ACC112 (cell line): ENCODE results near the gene RAD51B.
"Not testable (repeated sequence)": the region's sequence is repeated elsewhere in the genome, so short reads cannot be mapped to it uniquely, and the experiment has no call there.

Experiments
- H2AFZ ChIP-seq: fragments of 200-600 bp; sonication (generic); one replicate; pipeline ENCODE4 v1.6.0; 2017; ENCODE audit warnings: antibody characterized with exemption, low read length; ENCODE audit not compliant: unreplicated experiment
- H3K27ac ChIP-seq: fragments of 200-600 bp; sonication (generic); 2 replicates; pipeline ENCODE4 v1.5.1; 2014; ENCODE audit warnings: low read depth, mild to moderate bottlenecking, antibody characterized with exemption, low read length, moderate library complexity
- H3K27me3 ChIP-seq: fragments of 200-600 bp; sonication (generic); 2 replicates; pipeline ENCODE4 v1.6.1; 2014; ENCODE audit warnings: mild to moderate bottlenecking, antibody characterized with exemption, low read length, moderate library complexity, mixed read lengths; ENCODE audit not compliant: insufficient read depth
- H3K36me3 ChIP-seq: fragments of 200-600 bp; sonication (generic); 2 replicates; pipeline ENCODE4 v1.6.1; 2016; ENCODE audit warnings: mild to moderate bottlenecking, antibody characterized with exemption, low read length, moderate library complexity, mixed read lengths; ENCODE audit not compliant: insufficient read depth
- H3K4me1 ChIP-seq: fragments of 200-600 bp; sonication (generic); one replicate; pipeline ENCODE4 v1.6.1; 2016; ENCODE audit warnings: low read length, mixed read lengths; ENCODE audit not compliant: insufficient read depth, unreplicated experiment, control insufficient read depth
- H3K4me3 ChIP-seq: fragments of 200-600 bp; sonication (generic); 2 replicates; pipeline ENCODE4 v1.5.1; 2014; ENCODE audit warnings: mild to moderate bottlenecking, low read depth, low read length
- H3K79me2 ChIP-seq: fragments of 200-600 bp; sonication (generic); one replicate; pipeline ENCODE4 v1.6.0; 2016; ENCODE audit warnings: low read length; ENCODE audit not compliant: control insufficient read depth, unreplicated experiment, insufficient read depth

The RAD51B gene

GRCh38 chr14:68094752-68095151 lies 275.2 kb downstream of the RAD51B start:
- no peaks in the 10 kb centered on the region for H3K27me3 ChIP-seq
- H2AFZ ChIP-seq, result no peak overlapping the region
- no peaks in the 10 kb centered on the region for H3K4me1 ChIP-seq
- no peaks in the 10 kb centered on the region for H3K79me2 ChIP-seq
- no peak overlapping the region for H3K4me3 ChIP-seq
- no peak overlapping the region for H3K27ac ChIP-seq
- 0 out of 2 replicates have a peak, but pooled peaks cover 3% of the 10 kb centered on the region for H3K36me3 ChIP-seq

- H3K27ac ChIP-seq, result no peak overlapping the region
- H3K4me3 ChIP-seq, result no peak overlapping the region
- no peaks in the 10 kb centered on the region for H3K27me3 ChIP-seq
- no peaks in the 10 kb centered on the region for H3K79me2 ChIP-seq
- peaks cover 3% of the 10 kb centered on the region; the same call in 1 of the 2 replicates for H3K36me3 ChIP-seq
- H2AFZ ChIP-seq, result no peak overlapping the region
- no peaks in the 10 kb centered on the region for H3K4me1 ChIP-seq
Observed at GRCh38 chr14:68097727-68098126, 278.1 kb downstream of the RAD51B start.

GRCh38 chr14:68098834-68099233 lies 279.3 kb downstream of the RAD51B start:
- Histone ChIP-seq H3K79me2 (no peaks in the 10 kb centered on the region), H3K36me3 (peaks cover 6% of the 10 kb centered on the region; the same call in 1 of the 2 replicates)

GRCh38 chr14:68099495-68100045 lies 280.0 kb downstream of the RAD51B start:
- no peak overlapping the region for H3K4me3 ChIP-seq
- no peaks in the 10 kb centered on the region for H3K27me3 ChIP-seq
- H3K27ac ChIP-seq, result no peak overlapping the region
- H3K36me3 ChIP-seq, result peaks cover 6% of the 10 kb centered on the region; the same call in 1 of the 2 replicates
- no peak overlapping the region for H2AFZ ChIP-seq
- H3K4me1 ChIP-seq, result peaks cover 7% of the 10 kb centered on the region
- H3K79me2 ChIP-seq, result no peaks in the 10 kb centered on the region

More at GRCh38 chr14:68098834-68099233, 279.3 kb downstream of the RAD51B start:
- Histone ChIP-seq H2AFZ (no peak overlapping the region), H3K4me3 (no peak overlapping the region), H3K27me3 (no peaks in the 10 kb centered on the region), H3K4me1 (peaks cover 1% of the 10 kb centered on the region), H3K27ac (no peak overlapping the region)

GRCh38 chr14:68101715-68102301 lies 282.2 kb downstream of the RAD51B start:
- not testable (repeated sequence) for H2AFZ ChIP-seq, H3K79me2 ChIP-seq, H3K27me3 ChIP-seq, H3K27ac ChIP-seq, H3K4me3 ChIP-seq, H3K36me3 ChIP-seq
- H3K4me1 ChIP-seq, result peaks cover 10% of the 10 kb centered on the region

- Histone ChIP-seq H3K79me2 (no peaks in the 10 kb centered on the region), H3K27ac (no peak overlapping the region), H3K4me3 (no peak overlapping the region), H3K27me3 (no peaks in the 10 kb centered on the region), H3K4me1 (peaks cover 10% of the 10 kb centered on the region), H3K36me3 (peaks cover 4% of the 10 kb centered on the region; the same call in 1 of the 2 replicates), H2AFZ (no peak overlapping the region)
Observed at GRCh38 chr14:68103853-68104252, 284.3 kb downstream of the RAD51B start.

GRCh38 chr14:68104518-68104917 lies 284.9 kb downstream of the RAD51B start:
- Histone ChIP-seq H3K4me3 (no peak overlapping the region), H3K27ac (peak overlapping the region; percentile 9; the same call in 1 of the 2 replicates), H3K4me1 (peaks cover 10% of the 10 kb centered on the region), H2AFZ (no peak overlapping the region), H3K79me2 (no peaks in the 10 kb centered on the region), H3K36me3 (peaks cover 4% of the 10 kb centered on the region; the same call in 1 of the 2 replicates), H3K27me3 (no peaks in the 10 kb centered on the region)

GRCh38 chr14:68105816-68106215 lies 286.2 kb downstream of the RAD51B start:
- Histone ChIP-seq H3K4me1 (peaks cover 10% of the 10 kb centered on the region), H2AFZ (no peak overlapping the region)

GRCh38 chr14:68106456-68106855 lies 286.9 kb downstream of the RAD51B start:
- Histone ChIP-seq H3K27me3 (no peaks in the 10 kb centered on the region), H3K4me1 (peaks cover 10% of the 10 kb centered on the region), H2AFZ (no peak overlapping the region), H3K27ac (no peak overlapping the region), H3K4me3 (no peak overlapping the region), H3K79me2 (no peaks in the 10 kb centered on the region), H3K36me3 (0 out of 2 replicates have a peak, but pooled peaks cover 4% of the 10 kb centered on the region)

More at GRCh38 chr14:68105816-68106215, 286.2 kb downstream of the RAD51B start:
- Histone ChIP-seq H3K27me3 (no peaks in the 10 kb centered on the region), H3K79me2 (no peaks in the 10 kb centered on the region), H3K27ac (no peak overlapping the region), H3K4me3 (no peak overlapping the region), H3K36me3 (0 out of 2 replicates have a peak, but pooled peaks cover 4% of the 10 kb centered on the region)

- H2AFZ ChIP-seq, result no peak overlapping the region
- H3K36me3 ChIP-seq, result 0 out of 2 replicates have a peak, but pooled peaks cover 4% of the 10 kb centered on the region
- no peaks in the 10 kb centered on the region for H3K27me3 ChIP-seq
- peaks cover 10% of the 10 kb centered on the region for H3K4me1 ChIP-seq
- H3K79me2 ChIP-seq, result no peaks in the 10 kb centered on the region
- H3K4me3 ChIP-seq, result no peak overlapping the region
- no peak overlapping the region for H3K27ac ChIP-seq
Observed at GRCh38 chr14:68106905-68107304, 287.3 kb downstream of the RAD51B start.
